ENCODE results near the gene MEGF6.
A peak's percentile ranks its signal among the peaks of the same experiment; 100 is the strongest.

MEGF6 gene

DNA sequence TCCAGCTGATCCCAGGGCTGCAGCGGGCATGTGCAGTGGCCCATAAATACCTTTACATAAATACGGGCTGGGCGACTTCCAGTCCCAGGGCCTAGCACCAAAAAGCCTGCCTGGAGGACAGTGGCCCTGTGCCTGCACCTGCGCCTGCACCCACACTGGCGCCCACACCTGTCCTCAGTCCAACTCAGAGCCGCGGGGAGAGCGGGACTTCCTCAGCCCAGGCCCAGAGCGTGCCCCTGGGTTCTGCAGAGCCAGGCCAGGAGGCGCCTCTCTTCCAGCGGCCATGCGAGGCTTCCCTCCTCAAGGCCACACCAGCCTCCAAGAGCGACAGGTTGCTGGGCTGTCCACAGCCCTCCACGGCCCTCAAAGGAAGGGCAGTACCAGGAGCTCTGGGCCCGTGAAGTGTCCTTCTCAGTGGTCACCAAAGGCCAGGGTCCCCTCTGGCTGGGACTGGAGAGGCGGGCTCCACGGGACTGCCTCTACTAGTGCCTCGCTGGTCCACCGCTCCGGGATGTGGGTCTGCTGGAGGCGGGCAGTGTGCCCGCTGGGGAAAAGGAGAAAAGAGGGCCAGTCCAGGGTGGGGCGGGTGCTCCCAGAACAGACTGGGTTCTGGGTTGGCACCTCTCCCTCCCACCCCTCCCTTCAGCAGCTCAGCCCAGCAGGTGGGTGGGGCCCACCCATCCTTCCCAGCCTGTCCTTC, 121.1 kb downstream of the MEGF6 start:
- H3K36me3 Mint-ChIP-seq (ENCODE audit: low read depth) = no peaks in the 10 kb centered on the region
- DNase-seq = no peak
- H3K4me3 Mint-ChIP-seq = no peak overlapping the region
- H3K9me3 Mint-ChIP-seq = peaks cover 13% of the 10 kb centered on the region
- H3K4me1 Mint-ChIP-seq (ENCODE audit: low read depth) = peaks cover 5% of the 10 kb centered on the region
- no peaks in the 10 kb centered on the region for H3K27me3 Mint-ChIP-seq
- no peak overlapping the region for H3K27ac Mint-ChIP-seq

DNA sequence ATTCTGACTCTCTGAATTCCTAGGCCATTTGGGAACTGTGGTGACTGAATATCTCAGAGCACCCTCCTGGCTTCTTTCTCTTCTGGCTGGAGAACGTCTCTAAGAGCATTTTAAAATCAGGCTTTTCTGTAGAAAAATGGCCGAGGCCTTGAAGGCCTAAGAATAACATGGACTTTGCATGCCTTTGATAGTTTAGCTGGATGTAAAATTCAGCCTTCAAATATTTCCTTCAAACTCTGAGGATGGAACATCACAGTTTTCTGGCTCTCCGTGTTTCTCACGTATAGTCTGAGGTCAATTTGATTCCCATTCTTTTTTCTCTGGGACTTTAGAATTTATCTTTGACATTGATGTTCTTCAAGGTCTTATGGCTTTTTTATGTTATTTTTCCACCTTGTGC, 122.9 kb downstream of the MEGF6 start:
- H3K27me3 Mint-ChIP-seq = no peaks in the 10 kb centered on the region
- H3K27ac Mint-ChIP-seq = no peak overlapping the region
- no peaks in the 10 kb centered on the region for H3K36me3 Mint-ChIP-seq (ENCODE audit: low read depth)
- DNase-seq = no peak
- H3K4me3 Mint-ChIP-seq = no peak overlapping the region
- H3K9me3 Mint-ChIP-seq = peaks cover 13% of the 10 kb centered on the region
- H3K4me1 Mint-ChIP-seq (ENCODE audit: low read depth) = peaks cover 5% of the 10 kb centered on the region

DNA sequence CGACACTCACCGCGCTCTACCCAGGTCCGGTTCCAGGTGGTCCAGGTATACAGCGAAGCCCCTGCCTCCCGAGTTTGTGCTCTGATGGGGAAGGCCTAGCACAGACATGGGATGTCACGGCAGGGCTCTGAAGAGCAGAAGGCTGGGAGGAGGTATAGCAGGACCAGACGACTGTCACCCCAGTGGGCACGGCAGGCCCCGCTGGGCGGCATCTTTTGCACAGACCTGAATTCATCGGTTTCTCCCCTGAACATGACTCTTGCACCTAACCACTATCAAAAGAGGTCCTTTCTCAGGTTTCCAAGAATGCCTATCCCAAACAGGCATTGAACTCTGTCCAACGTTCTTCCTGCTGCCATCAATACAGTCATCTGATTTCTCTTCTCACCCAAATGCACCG, 126.3 kb downstream of the MEGF6 start:
- Mint-ChIP-seq H3K27me3 (no peaks in the 10 kb centered on the region), H3K9me3 (peaks cover 13% of the 10 kb centered on the region), H3K36me3 (ENCODE audit: low read depth) (no peaks in the 10 kb centered on the region), H3K4me3 (no peak overlapping the region), H3K4me1 (ENCODE audit: low read depth) (no peaks in the 10 kb centered on the region), H3K27ac (no peak overlapping the region)
- DNase-seq = no peak

DNA sequence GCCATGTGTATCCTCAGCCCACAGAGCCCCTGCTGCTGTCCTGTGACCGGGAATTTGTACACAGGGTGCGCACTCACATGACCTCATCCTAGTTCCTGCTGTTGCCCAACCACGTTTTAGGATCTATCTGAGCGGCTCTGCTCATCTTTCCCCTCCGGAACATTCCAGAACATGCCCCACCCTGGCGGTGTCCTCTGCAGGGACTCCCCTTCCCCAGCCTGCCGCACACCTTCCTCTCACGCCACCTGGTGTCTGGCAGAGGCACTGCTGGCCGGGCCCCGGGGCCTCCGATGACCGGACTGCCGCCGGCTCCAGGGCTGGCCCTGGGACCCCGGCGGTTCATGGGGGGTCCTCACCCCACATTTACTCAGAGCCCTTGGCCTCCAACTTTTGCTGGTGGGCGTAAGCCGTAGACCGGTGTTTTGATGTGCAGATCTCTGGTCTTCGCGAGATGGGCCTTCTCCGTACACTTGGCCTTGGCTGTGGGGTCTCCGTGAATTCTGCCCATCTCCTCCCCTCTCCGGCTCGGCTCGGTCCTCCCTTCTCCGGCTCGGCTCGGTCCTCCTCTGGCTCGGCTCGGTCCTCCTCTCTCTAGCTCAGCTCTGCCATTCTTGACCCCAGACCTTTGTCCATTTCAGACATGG, 127.4 kb downstream of the MEGF6 start:
- no peak overlapping the region for H3K4me3 Mint-ChIP-seq

DNA sequence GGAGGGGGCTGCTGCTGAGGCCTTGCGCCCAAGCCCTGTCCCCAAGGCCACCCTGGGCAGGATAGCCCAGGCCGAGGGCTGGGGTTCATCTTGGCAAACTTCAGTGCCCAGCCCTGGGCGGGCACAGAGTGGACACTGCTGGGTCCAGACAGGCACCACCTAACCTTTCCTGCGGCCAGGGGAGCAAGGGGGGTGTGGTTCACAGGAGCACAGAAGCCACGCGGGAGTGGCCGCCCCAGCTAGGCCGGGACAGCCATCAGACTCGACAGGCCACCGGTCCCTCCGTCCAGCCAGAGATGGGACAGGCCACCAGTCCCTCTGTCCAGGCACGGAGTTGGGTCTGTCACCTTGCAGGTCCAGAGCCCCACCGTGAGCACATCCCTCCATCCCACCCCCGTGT, 127.9 kb downstream of the MEGF6 start:
- H3K27me3 Mint-ChIP-seq = no peaks in the 10 kb centered on the region
- no peaks in the 10 kb centered on the region for H3K4me1 Mint-ChIP-seq (ENCODE audit: low read depth)
- H3K4me3 Mint-ChIP-seq = no peak overlapping the region
- no peak for DNase-seq
- no peaks in the 10 kb centered on the region for H3K36me3 Mint-ChIP-seq (ENCODE audit: low read depth)
- H3K27ac Mint-ChIP-seq = no peak overlapping the region
- peaks cover 7% of the 10 kb centered on the region for H3K9me3 Mint-ChIP-seq

More for the DNA sequence above, 127.4 kb downstream of the MEGF6 start:
- Mint-ChIP-seq H3K36me3 (ENCODE audit: low read depth) (no peaks in the 10 kb centered on the region), H3K9me3 (peaks cover 11% of the 10 kb centered on the region), H3K4me1 (ENCODE audit: low read depth) (no peaks in the 10 kb centered on the region), H3K27me3 (no peaks in the 10 kb centered on the region), H3K27ac (no peak overlapping the region)
- peak; percentile 64 for DNase-seq

DNA sequence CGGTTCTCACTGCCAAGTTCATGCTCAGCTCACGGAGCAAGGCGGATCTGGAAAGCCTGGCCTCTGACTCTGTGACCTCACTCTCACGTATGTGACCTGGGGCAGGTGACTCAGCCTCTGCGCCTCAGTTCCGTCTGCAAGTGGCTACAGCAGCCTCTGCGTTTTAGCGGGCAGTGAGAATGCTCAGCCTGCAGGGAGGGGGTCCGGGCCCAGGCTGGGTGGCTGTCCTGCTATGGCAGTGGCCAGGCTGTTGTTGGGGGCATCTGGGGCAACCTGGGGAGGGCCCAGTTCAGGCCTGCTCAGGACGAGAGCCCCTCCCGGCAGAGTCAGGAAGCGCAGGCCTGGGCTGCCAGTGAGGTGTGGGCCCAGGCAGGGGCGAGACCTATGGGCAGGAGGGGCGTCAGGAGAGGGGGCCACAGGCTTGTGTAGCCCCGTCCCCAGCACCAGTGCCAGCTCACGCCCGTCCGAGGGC, 128.9 kb downstream of the MEGF6 start:
- Mint-ChIP-seq H3K9me3 (peaks cover 2% of the 10 kb centered on the region), H3K36me3 (ENCODE audit: low read depth) (no peaks in the 10 kb centered on the region), H3K4me3 (no peak overlapping the region), H3K4me1 (ENCODE audit: low read depth) (no peaks in the 10 kb centered on the region), H3K27me3 (no peaks in the 10 kb centered on the region), H3K27ac (no peak overlapping the region)
- DNase-seq = no peak

DNA sequence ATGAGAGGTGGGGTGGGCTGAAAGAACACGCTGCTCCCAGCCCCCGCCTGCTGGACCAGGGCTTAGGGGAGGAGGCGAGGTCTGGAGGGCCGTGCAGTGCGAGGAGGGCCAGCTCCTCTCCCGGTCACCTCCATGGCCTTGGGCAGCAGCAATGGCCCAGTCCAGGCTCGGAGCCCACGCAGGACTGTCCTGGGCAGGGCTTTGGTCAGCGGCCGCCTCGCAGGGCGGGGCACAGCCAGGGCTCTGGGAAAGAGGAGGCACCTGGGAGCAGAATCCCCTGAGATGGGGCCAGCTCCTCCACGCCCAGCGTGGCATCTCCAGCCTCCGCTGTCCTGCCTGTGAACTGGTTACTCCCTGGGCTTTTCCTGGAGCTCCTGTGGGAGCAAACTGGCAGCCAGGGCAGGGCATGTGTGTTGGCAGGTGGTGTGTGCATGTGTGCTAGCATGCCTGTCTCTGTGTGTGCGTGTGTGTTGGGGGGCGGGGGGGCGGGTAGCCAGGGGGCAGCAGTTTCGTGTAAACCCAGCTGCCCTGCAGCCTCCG, 129.4 kb downstream of the MEGF6 start:
- H3K27me3 Mint-ChIP-seq = no peaks in the 10 kb centered on the region
- no peaks in the 10 kb centered on the region for H3K4me1 Mint-ChIP-seq (ENCODE audit: low read depth)
- no peaks in the 10 kb centered on the region for H3K9me3 Mint-ChIP-seq
- no peak overlapping the region for H3K4me3 Mint-ChIP-seq
- no peak for DNase-seq
- H3K27ac Mint-ChIP-seq = no peak overlapping the region
- H3K36me3 Mint-ChIP-seq (ENCODE audit: low read depth) = no peaks in the 10 kb centered on the region

DNA sequence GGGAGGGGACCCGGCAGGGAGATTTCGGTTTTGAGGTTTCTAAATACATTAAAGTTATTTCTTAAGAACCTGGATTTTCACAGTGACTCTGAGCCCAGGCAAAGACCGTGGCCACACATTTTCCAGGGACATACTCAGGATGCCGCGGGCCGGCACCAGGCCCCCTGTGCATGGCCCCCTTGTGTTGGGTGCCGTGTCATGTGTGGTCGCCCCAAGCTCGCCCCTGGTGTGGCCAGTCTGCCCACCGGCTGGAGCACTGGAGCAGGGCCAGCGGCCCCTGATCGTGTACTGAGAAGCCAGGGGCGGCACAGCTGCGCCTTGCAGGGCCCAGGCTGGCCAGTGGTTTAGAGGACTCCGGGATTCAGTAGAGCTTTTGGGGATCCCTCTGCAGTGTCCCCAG, 130.3 kb downstream of the MEGF6 start:
- Mint-ChIP-seq H3K9me3 (no peaks in the 10 kb centered on the region), H3K36me3 (ENCODE audit: low read depth) (no peaks in the 10 kb centered on the region), H3K4me3 (no peak overlapping the region), H3K27ac (no peak overlapping the region), H3K4me1 (ENCODE audit: low read depth) (no peaks in the 10 kb centered on the region), H3K27me3 (no peaks in the 10 kb centered on the region)
- DNase-seq = no peak

DNA sequence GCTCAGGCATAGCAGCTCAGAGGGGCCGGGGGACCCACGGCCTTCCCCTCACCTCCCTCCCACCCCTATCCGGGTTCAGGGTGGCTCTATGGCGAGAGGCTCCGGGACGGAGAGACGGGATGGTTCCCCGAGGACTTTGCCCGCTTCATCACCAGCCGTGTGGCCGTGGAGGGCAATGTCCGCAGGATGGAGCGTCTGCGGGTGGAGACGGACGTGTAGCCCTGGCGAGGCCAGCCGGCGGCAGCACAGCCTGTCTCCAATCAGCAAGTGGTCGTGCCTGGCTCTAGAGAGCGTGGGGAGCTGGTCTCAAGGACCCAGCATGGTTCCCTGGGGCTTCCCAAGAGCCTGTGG, 131.0 kb downstream of the MEGF6 start:
- Mint-ChIP-seq H3K9me3 (no peaks in the 10 kb centered on the region), H3K27me3 (no peaks in the 10 kb centered on the region)
- DNase-seq = no peak

DNA sequence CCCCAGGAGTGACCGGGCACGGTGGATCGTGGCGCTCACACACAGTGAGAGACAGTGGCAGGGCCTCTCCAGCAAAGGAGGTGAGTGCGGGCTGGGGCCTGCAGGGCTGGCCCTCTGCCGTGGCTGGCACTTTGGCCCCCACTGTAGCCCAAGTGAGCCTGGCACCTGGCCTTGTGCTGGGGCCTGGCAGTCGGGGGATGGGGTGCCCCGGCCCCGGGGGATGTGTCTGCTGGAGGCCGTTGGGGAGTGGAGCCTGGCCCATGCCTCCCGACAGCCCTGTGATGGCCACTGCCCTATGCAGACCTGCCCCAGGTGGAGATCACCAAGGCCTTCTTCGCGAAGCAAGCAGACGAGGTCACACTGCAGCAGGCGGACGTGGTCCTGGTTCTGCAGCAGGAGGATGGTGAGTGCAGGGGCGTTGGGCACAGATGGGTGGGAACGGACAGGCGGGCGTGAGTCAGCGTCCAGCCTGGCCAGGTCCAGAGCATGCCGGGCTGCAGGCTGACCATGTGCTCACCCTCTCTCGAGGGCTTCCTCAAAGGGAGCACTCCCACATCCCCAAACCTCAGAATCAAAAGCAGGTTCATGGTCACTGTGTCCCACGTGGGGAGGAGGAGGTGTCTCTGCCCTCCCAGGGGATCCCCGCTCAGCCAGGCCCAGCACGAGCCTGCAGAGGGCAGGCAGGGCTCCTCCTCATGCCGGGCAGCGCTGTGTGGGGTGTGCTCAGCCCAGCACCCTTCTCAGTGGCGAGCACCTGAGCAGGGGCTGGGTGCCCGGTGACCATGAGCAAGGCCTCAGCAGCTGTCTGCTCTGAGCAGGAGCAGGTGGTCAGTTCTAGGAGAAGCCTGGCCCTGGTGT, 131.6 kb downstream of the MEGF6 start:
- no peaks in the 10 kb centered on the region for H3K27me3 Mint-ChIP-seq
- no peak for DNase-seq
- no peaks in the 10 kb centered on the region for H3K9me3 Mint-ChIP-seq
- no peaks in the 10 kb centered on the region for H3K4me1 Mint-ChIP-seq (ENCODE audit: low read depth)
- H3K4me3 Mint-ChIP-seq = no peak overlapping the region
- no peak overlapping the region for H3K27ac Mint-ChIP-seq
- no peaks in the 10 kb centered on the region for H3K36me3 Mint-ChIP-seq (ENCODE audit: low read depth)

More for the DNA sequence above, 131.0 kb downstream of the MEGF6 start:
- no peak overlapping the region for H3K4me3 Mint-ChIP-seq
- H3K4me1 Mint-ChIP-seq (ENCODE audit: low read depth) = no peaks in the 10 kb centered on the region
- no peak overlapping the region for H3K27ac Mint-ChIP-seq
- H3K36me3 Mint-ChIP-seq (ENCODE audit: low read depth) = no peaks in the 10 kb centered on the region

DNA sequence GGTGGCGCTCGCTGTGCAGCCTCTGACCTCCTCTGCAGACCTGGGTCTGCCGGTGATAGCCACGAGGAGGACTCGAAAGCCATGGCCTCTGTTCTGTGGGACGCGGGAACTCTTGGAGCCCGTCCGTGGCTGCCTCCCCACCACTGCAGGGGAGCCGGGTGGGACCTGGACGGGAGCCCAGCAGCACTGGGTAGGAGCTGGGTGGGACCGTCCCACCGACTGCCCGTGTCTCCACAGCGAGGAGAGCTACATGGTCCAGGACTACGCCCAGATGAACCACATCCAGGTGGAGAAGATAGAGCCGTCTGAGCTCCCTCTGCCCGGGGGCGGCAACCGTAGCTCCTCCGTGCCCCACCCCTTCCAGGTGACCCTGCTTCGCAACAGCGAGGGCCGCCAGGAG, 133.1 kb downstream of the MEGF6 start:
- Mint-ChIP-seq H3K9me3 (no peaks in the 10 kb centered on the region), H3K4me1 (ENCODE audit: low read depth) (no peaks in the 10 kb centered on the region)
- no peak for DNase-seq

DNA sequence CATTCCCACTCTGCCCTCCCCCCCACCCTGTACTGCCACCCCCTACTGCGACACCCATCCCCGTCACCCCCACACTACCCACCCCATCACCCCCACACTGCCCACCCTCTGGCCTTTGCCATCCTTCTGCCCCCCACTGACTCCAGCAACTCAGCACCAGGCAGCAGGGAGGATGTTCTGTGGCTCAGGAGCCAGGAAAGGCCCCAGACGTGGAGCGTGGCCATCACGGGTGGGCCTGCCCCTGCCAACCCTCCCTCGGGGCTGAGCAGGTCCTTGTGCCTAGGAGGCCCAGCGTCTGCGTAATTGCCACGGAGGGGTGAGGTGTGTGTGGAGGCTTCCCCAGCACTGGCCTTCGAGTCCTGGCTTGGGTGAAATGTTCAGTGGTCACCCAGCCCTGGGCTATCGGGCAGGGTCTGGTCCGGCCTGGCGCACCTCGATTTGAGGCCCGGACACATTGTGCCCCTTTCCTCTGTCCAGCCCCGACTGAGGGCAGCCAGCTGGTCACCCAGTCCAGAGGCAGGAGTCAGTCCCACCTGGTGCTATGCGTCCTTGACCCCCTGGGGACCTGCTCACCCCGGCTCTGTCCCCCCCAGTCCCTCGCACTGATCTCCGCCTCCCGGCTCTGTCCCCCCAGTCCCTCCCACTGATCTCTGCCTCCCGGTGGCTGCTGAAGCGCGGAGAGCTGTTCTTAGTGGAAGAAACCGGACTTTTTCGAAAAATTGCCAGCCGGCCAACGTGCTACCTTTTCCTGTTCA, 133.9 kb downstream of the MEGF6 start:
- Mint-ChIP-seq H3K27ac (no peak overlapping the region), H3K4me1 (ENCODE audit: low read depth) (no peaks in the 10 kb centered on the region), H3K27me3 (peaks cover 5% of the 10 kb centered on the region), H3K36me3 (ENCODE audit: low read depth) (no peaks in the 10 kb centered on the region), H3K9me3 (no peaks in the 10 kb centered on the region), H3K4me3 (no peak overlapping the region)
- DNase-seq = no peak

More for the DNA sequence above, 133.1 kb downstream of the MEGF6 start:
- no peaks in the 10 kb centered on the region for H3K36me3 Mint-ChIP-seq (ENCODE audit: low read depth)
- no peak overlapping the region for H3K4me3 Mint-ChIP-seq
- H3K27me3 Mint-ChIP-seq = peaks cover 5% of the 10 kb centered on the region
- no peak overlapping the region for H3K27ac Mint-ChIP-seq

DNA sequence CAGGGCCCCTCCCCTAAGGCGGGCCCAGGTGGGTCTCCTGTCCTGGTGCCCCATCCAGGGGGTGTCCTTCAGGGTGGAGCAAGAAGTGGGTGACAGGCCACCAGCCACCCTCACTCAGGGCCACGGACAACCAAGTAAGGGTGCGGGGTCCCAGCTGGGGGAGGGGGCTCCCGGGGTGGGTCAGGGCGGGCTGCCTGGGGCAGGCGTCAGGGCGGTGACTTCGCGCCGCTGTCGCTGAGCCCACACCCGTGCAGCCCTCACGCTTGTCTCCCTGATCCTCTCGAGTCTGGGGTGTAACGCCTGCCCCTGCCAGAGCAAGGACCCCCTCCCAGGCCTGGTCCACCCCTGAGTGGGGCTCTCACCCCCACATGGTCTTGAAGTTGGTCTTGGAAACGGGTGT, 134.6 kb downstream of the MEGF6 start:
- no peaks in the 10 kb centered on the region for H3K4me1 Mint-ChIP-seq (ENCODE audit: low read depth)
- H3K36me3 Mint-ChIP-seq (ENCODE audit: low read depth) = no peaks in the 10 kb centered on the region
- no peak overlapping the region for H3K4me3 Mint-ChIP-seq
- no peak overlapping the region for H3K27ac Mint-ChIP-seq
- no peak for DNase-seq
- H3K27me3 Mint-ChIP-seq = peaks cover 5% of the 10 kb centered on the region
- H3K9me3 Mint-ChIP-seq = no peaks in the 10 kb centered on the region
